ENCODE results near the gene ARSI. TPM values are rescaled to one million over a fixed set of nuclear protein-coding genes. Genes with fewer than 3 reads are reported as not detected.

ARSI gene
- total RNA-seq, 1 donor from 2014 or later, result not detected

- Mint-ChIP-seq H3K4me3 (no peak overlapping the region), H3K4me1 (no peaks in the 10 kb centered on the region), H3K9me3 (no peaks in the 10 kb centered on the region), H3K27ac (no peak overlapping the region), H3K27me3 (peaks cover 7% of the 10 kb centered on the region), H3K36me3 (ENCODE audit: low read depth) (no peaks in the 10 kb centered on the region)
- no peak for TF ChIP-seq CTCF (IDR thresholded peaks at IDR 0.05)
- ATAC-seq (ENCODE audit: low read depth) (no peak), DNase-seq (no peak)
- POLR2A ChIA-PET, result no interaction called here
- intact Hi-C loops (cut with micrococcal nuclease), result no loop called here
- CTCF ChIA-PET, result no interaction called here
Observed at GRCh38 chr5:150293091-150293941, 9.4 kb downstream of the ARSI start.

- Mint-ChIP-seq H3K4me3 (no peak overlapping the region), H3K27me3 (peaks cover 6% of the 10 kb centered on the region), H3K9me3 (no peaks in the 10 kb centered on the region), H3K4me1 (no peaks in the 10 kb centered on the region), H3K36me3 (ENCODE audit: low read depth) (no peaks in the 10 kb centered on the region), H3K27ac (no peak overlapping the region)
- no peak for TF ChIP-seq CTCF (IDR thresholded peaks at IDR 0.05)
- intact Hi-C loops (cut with micrococcal nuclease), result no loop called here
- CTCF ChIA-PET, result no interaction called here
- POLR2A ChIA-PET, result no interaction called here
- DNase-seq, result no peak
- ATAC-seq (ENCODE audit: low read depth), result no peak
Observed at GRCh38 chr5:150291388-150292385, 11.0 kb downstream of the ARSI start.

DNA sequence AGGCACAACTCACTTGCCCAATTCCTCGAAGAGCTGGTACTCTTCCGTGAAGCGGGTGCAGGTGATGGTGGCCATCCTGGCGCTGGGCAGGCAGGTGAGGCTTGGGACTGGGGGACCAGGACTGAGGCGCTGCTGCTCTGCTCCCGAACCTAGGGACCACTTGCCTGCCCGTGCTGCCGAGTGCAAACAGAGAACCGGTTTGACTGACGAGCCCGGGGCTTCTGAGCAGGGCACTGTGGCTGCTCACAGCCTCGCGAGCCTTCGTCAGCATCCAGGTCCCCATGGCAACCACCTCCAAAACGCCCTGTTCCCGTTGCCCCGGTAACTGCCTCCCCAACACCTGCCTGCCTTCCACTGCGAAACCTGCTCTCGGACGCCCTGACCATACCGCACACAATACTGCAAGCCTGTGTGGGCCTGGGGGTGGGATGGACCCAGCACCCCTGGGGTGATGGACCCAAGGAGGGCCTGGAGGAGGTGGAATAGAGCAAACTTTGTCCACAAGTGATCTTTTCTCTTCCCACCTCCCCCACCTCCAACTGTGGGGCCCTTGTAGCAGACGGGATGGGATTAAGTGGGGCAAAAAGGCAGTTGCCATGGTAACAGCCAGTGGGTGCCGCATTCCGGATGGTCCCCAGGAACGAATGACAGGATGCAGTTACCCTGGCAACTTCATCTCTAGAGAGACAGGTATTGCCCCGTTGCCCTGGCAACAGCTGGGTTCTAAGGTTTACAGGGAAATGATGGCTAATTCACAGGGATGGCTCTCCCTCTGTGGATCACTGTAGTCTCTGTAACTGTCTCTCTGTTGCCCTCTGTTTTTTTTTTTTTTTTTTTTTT, 12.9 kb downstream of the ARSI start, which contains the start of gene CAMK2A:
TSS of gene CAMK2A (minus strand) at position 223 of the 840 bp plus-strand sequence. CDS start at position 75, 148 bp downstream.
- H3K36me3 Mint-ChIP-seq (ENCODE audit: low read depth), result no peaks in the 10 kb centered on the region
- DNase-seq, result no peak
- CTCF ChIA-PET, result no interaction called here
- H3K27ac Mint-ChIP-seq, result no peak within 1 kb of the TSS
- H3K9me3 Mint-ChIP-seq, result no peaks in the 10 kb centered on the region
- peaks cover 8% of the 10 kb centered on the region for H3K27me3 Mint-ChIP-seq
- POLR2A ChIA-PET, result no interaction called here
- no peak for TF ChIP-seq CTCF (IDR thresholded peaks at IDR 0.05)
- no peak for ATAC-seq (ENCODE audit: low read depth)
- no peak within 1 kb of the TSS for H3K4me3 Mint-ChIP-seq
- no peaks in the 10 kb centered on the region for H3K4me1 Mint-ChIP-seq
- intact Hi-C loops (cut with micrococcal nuclease), result no loop called here

DNA sequence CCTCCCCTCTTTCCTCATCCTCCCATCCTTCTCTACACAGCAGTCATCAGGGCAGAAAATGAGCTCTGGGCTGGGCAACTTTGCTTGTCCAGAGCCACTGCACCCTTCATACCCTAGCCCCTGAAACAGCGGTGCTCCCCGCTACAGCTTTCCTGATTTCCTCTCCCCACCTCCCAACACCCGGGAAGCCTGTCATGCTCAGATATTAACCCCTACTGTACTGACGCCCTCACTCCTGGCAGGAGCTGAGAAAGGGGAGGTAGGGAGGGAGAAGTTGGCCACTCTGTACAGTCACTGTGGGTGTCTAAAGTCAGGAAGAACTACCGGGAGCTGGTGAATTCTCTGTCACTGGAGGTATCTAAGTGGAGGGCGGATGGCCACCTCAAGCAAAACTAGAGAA, 13.9 kb downstream of the ARSI start:
- H3K36me3 Mint-ChIP-seq (ENCODE audit: low read depth), result no peaks in the 10 kb centered on the region
- ATAC-seq (ENCODE audit: low read depth) (no peak), DNase-seq (no peak)
- POLR2A ChIA-PET, result no interaction called here
- intact Hi-C loops (cut with micrococcal nuclease), result no loop called here
- TF ChIP-seq CTCF (IDR thresholded peaks at IDR 0.05), result no peak
- H3K4me3 Mint-ChIP-seq, result no peak overlapping the region
- CTCF ChIA-PET, result no interaction called here
- H3K27me3 Mint-ChIP-seq, result peaks cover 11% of the 10 kb centered on the region
- no peak overlapping the region for H3K27ac Mint-ChIP-seq
- H3K9me3 Mint-ChIP-seq, result no peaks in the 10 kb centered on the region
- no peaks in the 10 kb centered on the region for H3K4me1 Mint-ChIP-seq
